Anterior cingulate cortex (tissue), 58 donors: ENCODE results near the gene MARCHF3.
"Not testable (repeated sequence)": the region's sequence is repeated elsewhere in the genome, so short reads cannot be mapped to it uniquely, and the experiment has no call there.

Experiments
- DNase-seq, 58 donors: peaks; one replicate each; lab custom pipeline; 2025; lab: John Stamatoyannopoulos, UW

The MARCHF3 gene

DNA sequence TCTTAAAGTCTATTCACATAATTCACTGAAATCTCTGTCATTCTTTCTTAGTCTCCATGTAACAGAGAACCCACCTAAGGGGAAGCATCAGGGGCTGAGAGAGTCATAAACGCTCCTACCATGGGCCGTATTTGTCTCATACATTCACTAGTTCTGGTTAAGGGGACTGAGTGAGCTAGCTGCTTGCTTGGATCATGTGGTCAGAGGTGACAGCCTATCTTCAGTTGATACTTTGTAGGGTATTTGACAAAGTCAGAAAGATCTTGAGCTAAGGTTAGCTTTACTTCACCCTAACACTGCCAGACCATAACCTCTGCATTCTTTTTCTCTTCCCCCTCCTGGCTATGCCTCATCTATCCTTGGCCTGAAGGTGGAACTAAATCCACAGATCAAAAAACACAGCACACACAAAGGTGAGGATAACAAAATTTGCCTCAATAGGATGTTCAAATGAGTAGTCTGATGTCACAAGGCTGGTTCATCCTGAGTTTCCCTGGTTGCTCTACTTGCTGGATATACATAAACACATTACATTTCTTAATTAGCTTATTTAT lies 66.5 kb downstream of the MARCHF3 start:
- no peak for DNase-seq

DNA sequence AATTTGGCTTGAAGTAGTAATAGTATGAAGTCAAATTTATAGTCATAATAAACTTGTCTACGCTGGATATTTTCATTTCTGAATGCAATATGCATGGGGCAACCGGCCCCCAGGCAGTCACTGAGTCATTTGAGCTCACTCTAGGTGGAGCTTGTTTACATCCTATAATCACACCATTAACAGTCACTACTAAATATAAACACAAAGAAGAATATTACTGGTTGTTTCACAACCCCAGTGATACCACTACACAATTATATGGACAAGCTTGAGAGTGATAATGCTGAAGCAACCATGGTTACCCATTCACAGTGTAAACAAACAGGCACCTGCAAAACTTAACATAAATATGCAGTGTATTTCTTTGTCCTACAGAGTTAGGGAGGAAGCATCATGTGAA lies 68.7 kb downstream of the MARCHF3 start:
- no peak for DNase-seq

DNA sequence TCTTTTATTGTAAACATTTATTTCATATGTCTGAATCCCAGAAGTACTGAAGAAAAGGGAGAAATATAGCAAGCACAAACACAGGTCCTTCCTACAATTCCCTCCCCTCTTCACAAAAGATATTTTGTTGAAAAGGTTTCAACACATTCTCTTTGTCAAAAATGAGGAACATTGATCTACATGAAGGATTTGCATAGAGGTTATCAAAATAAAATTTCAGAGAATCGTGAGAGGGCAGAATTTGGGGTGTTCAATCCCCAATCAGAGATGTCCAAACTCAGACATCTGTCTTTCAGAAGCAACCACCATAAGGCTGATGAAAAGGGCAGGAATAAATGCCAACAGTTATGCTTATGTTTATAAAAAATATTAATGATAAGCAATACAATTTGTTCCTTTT lies 69.2 kb downstream of the MARCHF3 start:
- DNase-seq, result no peak

DNA sequence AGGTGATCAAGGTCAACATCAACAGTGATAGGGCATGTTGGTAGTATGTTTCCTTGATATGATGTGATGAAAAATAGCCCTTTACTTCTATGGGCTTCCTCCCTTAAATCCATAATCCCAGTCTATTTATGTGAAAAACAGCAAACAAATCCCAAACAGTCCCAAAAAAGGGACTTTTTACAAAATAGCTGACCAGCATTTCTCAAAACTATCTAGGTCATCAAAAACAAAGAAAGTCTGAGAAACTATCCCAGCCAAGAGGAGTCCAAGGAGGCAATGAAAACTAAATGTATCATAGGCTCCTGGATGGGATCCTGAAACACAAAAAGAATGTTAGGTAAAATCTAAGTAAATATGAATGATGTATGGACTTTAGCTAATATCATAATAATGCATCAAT lies 71.2 kb downstream of the MARCHF3 start:
- no peak for DNase-seq

DNA sequence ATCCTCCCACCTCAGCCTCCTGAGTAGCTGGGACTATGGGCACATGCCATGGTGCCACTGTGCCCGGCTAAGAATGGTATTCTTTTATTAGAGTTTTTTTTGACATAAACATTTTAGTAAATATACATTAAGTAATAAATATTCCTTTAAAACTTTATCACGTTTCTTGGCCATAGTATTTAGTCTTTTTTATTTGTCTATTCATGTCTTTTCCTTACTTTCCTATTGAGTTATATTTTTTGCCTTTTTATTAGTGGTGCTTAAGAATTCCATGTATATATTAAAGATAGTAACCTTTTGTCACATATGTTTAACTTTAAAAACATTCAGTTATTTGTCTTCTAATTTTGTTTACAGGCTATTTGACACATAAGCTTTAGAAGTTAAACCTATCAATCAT lies 73.4 kb downstream of the MARCHF3 start:
- DNase-seq, result no peak

DNA sequence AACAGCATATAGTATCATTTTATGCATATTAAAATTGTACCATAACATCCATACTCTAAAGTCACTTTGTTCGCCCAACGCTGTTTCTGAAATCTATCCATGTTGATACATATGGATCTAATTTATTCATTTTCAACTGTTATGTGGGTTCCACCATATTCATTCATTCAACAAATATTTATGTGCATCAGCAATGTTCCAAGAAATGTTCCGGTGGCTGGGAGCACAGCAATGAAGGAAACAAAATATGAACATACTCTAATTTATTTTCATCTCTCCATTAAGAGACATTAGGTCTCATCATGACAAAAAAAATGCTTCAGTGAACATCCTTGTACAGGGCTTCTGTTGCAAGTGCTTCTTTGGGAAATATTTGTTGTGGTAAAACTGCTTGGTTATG lies 75.4 kb downstream of the MARCHF3 start:
- no peak for DNase-seq

DNA sequence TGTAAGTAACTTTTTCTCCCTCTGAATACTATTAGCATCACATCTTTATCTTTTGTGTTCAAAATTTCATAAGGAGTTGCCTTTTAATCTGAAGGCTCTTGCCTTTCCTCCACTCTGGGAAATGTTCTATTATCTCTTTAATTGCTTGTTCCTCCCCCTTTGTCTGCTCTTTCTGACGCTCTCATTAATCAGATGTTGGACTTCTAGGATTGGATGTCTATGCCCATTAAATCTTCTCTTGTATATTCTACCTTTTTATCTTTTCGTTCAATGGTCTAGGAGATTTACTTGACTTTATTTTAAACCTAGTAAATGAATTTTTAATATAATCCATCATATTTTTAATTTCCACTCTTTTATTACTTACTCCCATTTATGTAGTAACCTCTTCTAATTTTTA lies 76.7 kb downstream of the MARCHF3 start:
- no peak for DNase-seq

DNA sequence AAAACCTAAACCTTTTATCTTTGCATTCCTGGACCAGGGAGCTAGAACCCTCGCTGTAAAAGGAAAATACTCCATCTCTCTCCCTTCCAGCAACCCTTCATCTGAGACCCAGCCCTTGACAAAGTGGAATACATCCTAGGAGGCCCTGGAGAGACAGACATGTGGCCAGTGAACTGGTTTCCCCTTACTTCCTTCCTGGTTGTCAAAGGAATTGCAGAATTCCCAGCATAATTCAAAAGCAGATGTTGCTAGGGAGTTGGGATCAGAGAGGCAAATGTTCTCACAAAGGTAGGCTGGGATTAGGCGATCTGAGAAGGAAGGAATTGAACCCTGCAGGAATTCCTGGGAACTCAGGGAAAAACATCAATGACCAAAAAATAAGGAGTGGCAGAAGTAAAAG lies 80.9 kb downstream of the MARCHF3 start:
- DNase-seq, result no peak

DNA sequence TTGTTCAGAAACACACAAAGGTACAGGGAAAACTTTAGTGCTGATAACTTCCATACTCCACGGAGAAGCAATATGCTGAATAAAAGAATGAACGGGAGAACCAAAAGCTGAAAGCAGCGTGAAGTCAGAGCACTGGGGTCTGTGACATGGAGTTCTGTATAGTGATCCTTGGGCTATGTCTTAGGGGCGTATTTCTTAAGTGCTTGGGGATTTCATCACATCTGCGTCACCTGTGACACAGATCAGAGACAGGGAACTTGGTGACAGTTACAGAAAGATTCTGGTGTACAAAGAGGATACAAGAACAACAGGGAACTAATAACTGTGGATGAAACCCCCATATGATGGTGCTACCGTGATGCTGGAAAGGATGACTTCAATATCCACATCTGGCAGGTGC lies 81.9 kb downstream of the MARCHF3 start:
- no peak for DNase-seq

DNA sequence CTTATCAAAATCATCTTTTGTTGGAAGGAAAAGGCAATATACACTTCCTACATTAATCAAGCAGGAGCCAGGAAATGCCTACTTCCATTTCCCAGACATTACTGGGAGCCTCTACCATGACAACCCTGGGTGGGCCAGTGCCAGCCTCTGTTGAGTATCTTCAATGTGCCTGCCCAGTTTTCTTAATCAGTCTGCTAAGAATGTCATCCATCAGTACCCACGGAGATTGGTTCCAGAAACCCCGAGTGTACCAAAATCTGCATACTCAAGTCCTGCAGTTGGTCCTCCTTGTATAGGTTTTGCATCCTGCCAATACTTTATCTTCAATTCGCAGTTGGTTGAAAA lies 82.4 kb downstream of the MARCHF3 start:
- no peak for DNase-seq

DNA sequence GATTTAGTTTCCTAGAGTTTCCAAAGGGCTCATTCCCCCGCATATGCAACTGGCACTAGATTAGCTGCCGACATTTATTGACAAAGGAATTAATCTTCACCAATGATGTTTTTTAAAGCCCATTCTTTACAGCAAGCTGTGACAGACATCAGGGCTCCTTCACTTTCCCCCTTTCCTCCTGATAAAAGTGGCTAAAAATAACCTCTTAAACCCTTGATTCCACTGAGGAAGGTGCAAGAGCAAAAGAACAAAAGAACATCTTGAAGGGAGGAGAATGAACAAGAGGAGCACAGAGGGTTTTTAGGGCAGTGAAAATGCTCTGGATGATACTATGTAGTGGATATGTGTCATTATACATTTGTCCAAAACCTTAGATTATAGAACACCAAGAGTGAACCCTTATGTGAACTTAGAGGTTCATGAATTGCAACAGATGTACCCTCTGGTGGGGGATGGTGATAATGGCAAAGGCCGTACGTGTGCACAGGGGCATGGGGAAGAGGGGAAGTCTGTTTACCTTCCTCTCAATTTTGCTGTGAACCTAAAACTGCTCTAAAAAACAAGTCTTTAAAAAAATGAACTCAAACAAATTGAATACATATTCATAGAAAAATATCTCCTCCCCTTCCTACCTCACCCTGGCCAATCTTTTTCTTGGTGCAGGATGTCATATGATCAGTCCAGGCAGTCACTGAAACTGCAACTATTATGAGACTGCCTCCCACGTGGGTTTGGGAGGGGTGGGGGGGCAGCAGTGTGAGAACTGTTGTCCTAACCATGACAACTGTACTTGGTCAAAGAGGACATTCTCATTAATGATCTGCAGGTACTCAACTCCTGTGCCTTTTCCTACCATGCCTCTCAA lies 83.0 kb downstream of the MARCHF3 start:
- no peak for DNase-seq

DNA sequence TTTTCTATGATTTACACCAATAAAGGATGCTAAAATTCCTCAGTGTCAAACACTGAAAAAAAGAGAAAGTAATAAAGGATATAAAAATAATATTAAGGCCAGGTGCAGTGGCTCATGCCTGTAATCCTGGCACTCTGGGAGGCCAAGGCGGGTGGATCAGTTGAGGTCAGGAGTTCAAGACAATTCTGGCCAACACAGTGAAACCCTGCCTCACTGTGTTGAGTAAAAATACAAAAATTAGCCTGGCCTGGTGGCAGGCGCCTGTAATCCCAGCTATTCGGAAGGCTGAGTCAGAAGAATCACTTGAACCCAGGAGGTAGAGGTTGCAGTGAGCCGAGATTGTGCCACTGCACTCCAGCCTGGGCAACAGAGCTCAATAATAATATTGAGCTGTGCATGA lies 87.5 kb downstream of the MARCHF3 start:
- DNase-seq, result not testable (repeated sequence)

DNA sequence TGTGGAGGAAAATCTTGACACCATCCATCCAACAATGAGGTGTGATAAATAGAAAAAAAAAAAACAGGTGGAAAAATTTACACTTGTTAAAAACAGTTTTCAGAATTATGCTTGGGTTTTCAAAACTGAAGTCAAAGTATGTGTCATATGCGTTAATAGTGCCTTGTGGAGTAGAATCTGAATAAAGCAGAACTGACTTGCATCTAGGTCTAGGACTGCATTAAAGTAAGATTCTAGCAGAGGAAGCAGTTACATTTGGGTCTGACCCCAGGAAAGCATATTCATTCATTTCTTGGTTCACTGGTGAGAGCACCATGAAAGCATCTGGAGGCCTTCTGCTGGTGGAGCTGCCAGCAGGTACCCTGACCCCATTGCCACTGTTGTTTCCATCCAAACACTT lies 89.0 kb downstream of the MARCHF3 start:
- no peak for DNase-seq

DNA sequence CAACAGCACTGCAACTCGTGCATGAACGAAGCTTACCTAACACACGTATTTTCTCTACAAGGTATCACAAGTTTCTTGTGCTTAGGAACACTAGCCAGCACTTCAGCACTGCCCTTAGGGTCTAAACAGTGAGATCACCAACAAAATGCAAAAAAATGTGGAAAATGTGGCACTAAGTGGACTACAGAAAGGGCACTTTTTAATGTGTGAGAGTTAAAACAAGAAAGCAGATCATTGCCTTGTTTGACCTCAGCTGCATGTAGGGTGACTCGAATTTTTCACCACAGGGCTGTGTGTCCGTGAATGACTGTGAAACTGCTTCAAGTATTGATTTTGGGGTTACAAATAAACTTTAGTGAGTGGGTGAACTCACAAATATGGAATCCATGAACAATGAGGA lies 90.5 kb downstream of the MARCHF3 start:
- no peak for DNase-seq

DNA sequence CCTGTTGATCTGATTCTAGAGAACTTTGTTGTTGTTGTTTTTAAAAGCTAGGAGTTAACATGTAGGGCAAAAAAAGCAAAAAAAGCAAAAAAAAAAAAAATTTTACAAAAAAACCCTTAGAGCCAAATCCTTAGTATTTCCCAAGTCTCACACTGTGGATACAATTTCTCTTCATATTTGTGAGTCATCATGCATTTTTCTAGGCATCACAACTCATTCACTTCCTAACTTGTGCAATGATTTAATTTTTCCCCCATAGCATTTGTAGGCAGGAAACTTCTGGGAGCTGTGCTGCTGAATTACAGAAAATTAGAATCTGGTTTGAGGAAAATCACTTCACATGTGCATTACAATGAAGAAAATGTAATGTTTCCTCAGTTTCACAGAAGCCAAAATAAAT lies 91.9 kb downstream of the MARCHF3 start:
- no peak for DNase-seq

DNA sequence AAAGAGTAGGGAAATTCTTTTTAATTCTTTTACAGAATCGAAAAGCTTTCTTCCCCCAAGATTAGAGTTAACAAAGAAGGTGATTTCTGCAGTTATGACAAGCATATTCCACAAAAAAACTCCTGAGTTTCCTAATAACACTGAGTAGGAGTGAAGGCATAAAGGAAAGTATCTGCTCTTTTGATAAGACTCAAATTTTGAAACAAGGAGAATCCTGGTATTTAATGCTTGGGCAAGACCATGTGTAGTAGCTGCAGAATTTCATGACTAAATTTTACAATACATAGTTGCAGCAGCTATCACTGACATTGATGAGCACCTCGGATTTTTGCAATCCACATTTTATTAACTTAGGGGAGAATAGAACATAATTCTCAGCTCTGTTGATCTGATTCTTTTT lies 92.6 kb downstream of the MARCHF3 start:
- DNase-seq, result no peak

DNA sequence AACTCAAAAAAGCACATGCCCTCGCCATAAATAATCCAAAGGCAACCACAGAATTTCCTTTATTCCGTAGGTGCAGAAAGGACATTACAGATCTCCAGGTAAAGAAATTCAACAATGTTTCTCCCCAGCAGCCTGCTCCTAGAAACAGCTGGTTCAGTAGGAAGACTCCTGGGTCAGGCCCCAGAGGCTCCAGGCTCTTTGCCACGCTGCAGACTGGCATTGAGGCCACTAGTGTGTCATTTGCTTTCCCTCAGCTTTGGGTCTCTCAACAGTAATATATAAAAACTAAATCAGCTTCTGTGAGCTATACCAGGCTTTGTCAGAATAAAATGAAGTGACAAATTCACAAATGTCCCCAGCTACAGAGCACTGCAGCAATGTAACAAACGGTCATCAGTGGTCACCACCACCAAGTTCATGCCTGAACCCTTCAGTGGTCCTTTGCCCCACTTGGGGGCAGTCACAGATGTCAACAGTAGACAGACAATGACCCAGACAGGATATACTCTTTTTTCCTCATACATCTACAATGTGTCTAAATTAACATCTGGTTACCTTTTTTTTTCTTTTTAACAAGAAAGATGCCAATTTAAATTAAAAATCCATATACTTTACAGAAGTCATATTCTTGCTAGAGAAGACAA lies 93.5 kb downstream of the MARCHF3 start:
- no peak for DNase-seq

DNA sequence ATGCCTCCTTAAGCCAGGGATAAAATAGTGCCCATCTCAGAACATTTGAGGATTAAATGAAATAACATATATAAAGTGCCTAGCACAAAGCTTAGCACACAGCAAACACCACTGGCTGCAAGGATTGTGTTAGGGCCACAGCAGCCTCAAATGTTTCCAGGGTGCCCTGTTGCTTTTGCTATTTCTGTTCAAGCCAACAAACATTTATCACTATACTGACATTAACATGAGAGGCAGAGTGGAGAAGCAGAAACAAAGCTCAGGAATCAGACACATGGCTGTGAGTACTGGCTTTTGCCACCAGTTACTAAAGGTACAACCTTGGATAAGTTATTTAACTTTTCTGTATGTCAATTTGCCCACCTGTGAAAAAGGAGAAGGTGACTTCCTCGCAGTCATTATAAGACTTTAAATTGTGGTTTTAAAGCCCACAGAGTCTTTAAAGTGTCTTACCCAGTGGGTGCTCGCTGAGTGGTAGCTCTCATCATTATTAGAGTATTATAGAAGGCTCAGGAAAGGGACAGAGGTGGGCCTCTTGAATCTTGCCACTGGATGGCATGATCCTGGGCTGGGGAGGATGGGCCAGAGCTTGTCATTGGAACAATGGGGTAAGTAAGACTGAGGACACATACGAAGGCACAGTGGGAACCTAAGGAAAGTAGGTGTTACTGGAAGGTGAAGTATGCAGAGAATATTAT lies 98.2 kb downstream of the MARCHF3 start:
- no peak for DNase-seq

DNA sequence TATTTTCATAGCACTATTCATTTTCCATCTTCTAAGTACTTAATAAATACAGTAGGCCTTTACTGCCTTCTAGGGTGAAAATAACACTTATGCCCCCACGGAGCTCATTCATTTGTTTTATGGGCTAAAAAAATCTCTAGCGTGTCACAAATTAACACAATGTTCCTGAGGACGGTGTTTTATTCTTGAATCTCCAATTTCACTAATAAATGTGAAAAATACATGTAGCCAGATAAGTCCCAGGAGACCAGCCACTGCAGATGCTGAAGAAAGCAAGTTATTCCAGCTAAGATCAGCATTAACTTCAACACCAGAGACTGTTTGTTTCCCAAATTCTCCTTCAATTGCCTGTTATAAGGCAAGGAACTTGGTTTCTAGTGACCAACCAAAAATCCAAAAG lies 102.3 kb downstream of the MARCHF3 start:
- no peak for DNase-seq

DNA sequence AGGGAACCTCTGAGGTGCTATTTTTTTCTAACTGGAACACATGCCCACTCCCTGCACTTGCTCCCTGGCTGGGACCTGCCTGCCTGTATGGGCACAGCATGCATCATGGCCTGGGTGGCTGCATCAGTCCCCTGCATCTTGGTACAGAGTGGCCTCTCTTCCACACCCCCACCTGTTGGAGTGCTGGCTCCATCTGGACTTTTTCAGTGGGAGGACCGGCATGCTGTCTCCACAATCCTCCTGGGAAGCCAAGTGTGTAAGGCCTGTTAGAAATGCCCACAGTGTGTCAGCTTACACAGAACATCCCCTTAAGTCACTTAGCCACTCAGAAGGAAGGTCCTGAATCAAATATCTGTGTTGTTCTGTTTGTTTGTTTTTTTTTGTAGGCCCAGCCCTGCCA lies 102.9 kb downstream of the MARCHF3 start:
- DNase-seq, result no peak

DNA sequence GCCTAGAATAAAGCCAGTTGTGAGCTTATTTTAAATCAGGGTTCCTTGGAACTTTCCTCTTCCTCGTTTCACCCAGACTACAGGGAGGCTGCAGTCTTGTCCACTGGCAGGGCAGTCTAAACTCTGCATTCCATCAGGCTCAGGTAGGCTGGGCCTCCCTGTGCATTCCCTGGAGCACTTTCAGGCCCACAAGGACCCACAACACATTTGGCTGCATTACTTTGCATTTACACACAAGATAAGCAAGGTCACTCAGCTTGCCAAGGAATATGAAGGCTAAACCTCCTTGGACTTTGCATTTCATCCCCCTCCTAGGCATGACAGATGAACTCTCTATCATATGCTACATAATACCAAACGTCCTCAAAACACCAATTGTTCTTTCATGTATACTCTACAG lies 104.2 kb downstream of the MARCHF3 start:
- no peak for DNase-seq

DNA sequence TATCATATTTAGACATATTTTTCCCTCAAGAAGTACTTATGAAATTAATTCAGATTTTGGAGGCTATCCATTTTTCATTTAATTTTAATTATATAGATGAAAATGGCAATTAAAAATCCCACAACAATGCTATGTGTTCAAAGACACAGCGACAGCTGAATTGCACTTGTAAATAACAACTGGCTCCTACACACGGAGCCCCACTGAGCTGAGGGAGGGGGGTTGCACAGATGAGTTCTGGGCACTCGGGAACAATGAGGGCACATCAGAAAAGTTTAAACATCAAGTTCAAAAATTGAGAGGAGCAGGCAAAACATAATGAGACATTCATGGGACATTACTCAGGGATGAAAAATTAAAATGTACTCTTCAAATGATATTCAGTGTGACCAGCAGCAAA lies 104.9 kb downstream of the MARCHF3 start:
- DNase-seq, result no peak
